DOHH2 (cell line): ENCODE data around the gene TOB1.
A peak's percentile ranks its signal among the peaks of the same experiment; 100 is the strongest.

Experiments used
- H3F3A ChIP-seq: fragments of 200-600 bp; sonication (generic), shearing (Covaris generic); 2 replicates; pipeline ENCODE4 v1.6.0; 2016; ENCODE audit warnings: antibody characterized with exemption, mild to moderate bottlenecking; ENCODE audit not compliant: control insufficient read depth, insufficient read depth
- H3K27ac ChIP-seq: fragments of 200-600 bp; sonication (generic); 2 replicates; pipeline ENCODE4 v1.5.1; 2014; ENCODE audit warnings: low read depth, mild to moderate bottlenecking, low read length, moderate library complexity
- H3K27me3 ChIP-seq: fragments of 200-600 bp; sonication (generic); 2 replicates; pipeline ENCODE4 v1.6.1; 2014; ENCODE audit warnings: mild to moderate bottlenecking, low read length, mixed read lengths; ENCODE audit not compliant: control insufficient read depth
- H3K36me3 ChIP-seq: fragments of 200-600 bp; sonication (generic); 2 replicates; pipeline ENCODE4 v1.6.1; 2014; ENCODE audit warnings: mild to moderate bottlenecking, low read length, moderate library complexity, mixed read lengths; ENCODE audit not compliant: control insufficient read depth
- H3K4me1 ChIP-seq: fragments of 200-600 bp; sonication (generic); 2 replicates; pipeline ENCODE4 v1.6.1; 2014; ENCODE audit warnings: mild to moderate bottlenecking, low read length, mixed read lengths; ENCODE audit not compliant: control insufficient read depth
- H3K4me2 ChIP-seq: fragments of 200-600 bp; sonication (generic); 2 replicates; pipeline ENCODE4 v1.6.0; 2014; ENCODE audit warnings: mild to moderate bottlenecking, low read length, moderate library complexity
- H3K4me3 ChIP-seq: fragments of 200-600 bp; sonication (generic); 2 replicates; pipeline ENCODE4 v1.5.1; 2014; ENCODE audit warnings: mild to moderate bottlenecking, low read length, mixed read lengths
- H3K79me2 ChIP-seq: fragments of 200-600 bp; sonication (generic); 2 replicates; pipeline ENCODE4 v1.6.1; 2014; ENCODE audit warnings: mild to moderate bottlenecking, low read length, mixed read lengths; ENCODE audit not compliant: control insufficient read depth
- H3K9me2 ChIP-seq: fragments of 200-600 bp; sonication (generic); replicated peaks from 2 replicates; pipeline ENCODE4 v1.6.1; 2014; ENCODE audit warnings: mild to moderate bottlenecking, low read length, mixed read lengths; ENCODE audit not compliant: control insufficient read depth
- H3K9me3 ChIP-seq: fragments of 200-600 bp; sonication (generic); 2 replicates; pipeline ENCODE4 v1.6.1; 2014; ENCODE audit warnings: antibody characterized with exemption, low read length, mixed read lengths; ENCODE audit not compliant: control insufficient read depth, insufficient read depth
- H4K20me1 ChIP-seq: fragments of 200-600 bp; sonication (generic); 2 replicates; pipeline ENCODE4 v1.6.0; 2014; ENCODE audit warnings: low read depth, mild to moderate bottlenecking, antibody characterized with exemption, low read length, moderate library complexity; ENCODE audit not compliant: control insufficient read depth, insufficient read depth
- CTCF ChIP-seq: fragments of 200-600 bp; sonication (generic); IDR thresholded peaks from one replicate; pipeline ENCODE4 v1.5.1; 2014; ENCODE audit warnings: antibody characterized with exemption, mild to moderate bottlenecking, low read depth, low read length; ENCODE audit not compliant: poor library complexity, severe bottlenecking
- EZH2phosphoT487 ChIP-seq: fragments of 200-600 bp; sonication (generic); IDR thresholded peaks from 2 replicates; pipeline ENCODE4 v1.6.1; 2017; ENCODE audit warnings: borderline replicate concordance, mild to moderate bottlenecking, antibody characterized with exemption, low read length, moderate library complexity, mixed read lengths

TOB1 gene

GRCh38 chr17:50868602-50869001 is 2.4 kb upstream of the TOB1 start:
- Histone ChIP-seq H3K4me3 (peak overlapping the region; percentile 96), H3K36me3 (peaks cover 6% of the 10 kb centered on the region), H3K9me2 (no peaks in the 10 kb centered on the region), H3K4me2 (peak overlapping the region; percentile 99), H3K27me3 (no peaks in the 10 kb centered on the region), H4K20me1 (peaks cover 10% of the 10 kb centered on the region), H3F3A (peaks cover 3% of the 10 kb centered on the region), H3K79me2 (peaks cover 37% of the 10 kb centered on the region), H3K9me3 (no peaks in the 10 kb centered on the region), H3K4me1 (peaks cover 40% of the 10 kb centered on the region), H3K27ac (no peak overlapping the region)
- no peak for TF ChIP-seq EZH2phosphoT487
- TF ChIP-seq CTCF, result no peak

- H3K27ac ChIP-seq, result peak overlapping the region; percentile 97
- peak overlapping the region; percentile 99 for H3K4me2 ChIP-seq
Measured at GRCh38 chr17:50868140-50868438, 1.9 kb upstream of the TOB1 start.

GRCh38 chr17:50867363-50868139 is 1.4 kb upstream of the TOB1 start:
- peaks cover 40% of the 10 kb centered on the region for H3K4me1 ChIP-seq
- H3K27ac ChIP-seq, result peak overlapping the region; percentile 97
- no peaks in the 10 kb centered on the region for H3K27me3 ChIP-seq
- no peak for TF ChIP-seq CTCF
- no peak for TF ChIP-seq EZH2phosphoT487
- peak overlapping the region; percentile 96 for H3K4me3 ChIP-seq
- peaks cover 11% of the 10 kb centered on the region for H4K20me1 ChIP-seq
- H3K79me2 ChIP-seq, result peaks cover 45% of the 10 kb centered on the region
- H3K9me2 ChIP-seq, result no peaks in the 10 kb centered on the region
- H3K36me3 ChIP-seq, result peaks cover 16% of the 10 kb centered on the region
- H3F3A ChIP-seq, result peaks cover 3% of the 10 kb centered on the region
- no peaks in the 10 kb centered on the region for H3K9me3 ChIP-seq
- peak overlapping the region; percentile 99 for H3K4me2 ChIP-seq

More at GRCh38 chr17:50868140-50868438, 1.9 kb upstream of the TOB1 start:
- Histone ChIP-seq H3K9me3 (no peaks in the 10 kb centered on the region), H3K9me2 (no peaks in the 10 kb centered on the region), H3K27me3 (no peaks in the 10 kb centered on the region), H3F3A (peaks cover 3% of the 10 kb centered on the region), H3K4me1 (peaks cover 41% of the 10 kb centered on the region), H3K36me3 (peaks cover 11% of the 10 kb centered on the region), H4K20me1 (peaks cover 11% of the 10 kb centered on the region), H3K79me2 (peaks cover 42% of the 10 kb centered on the region), H3K4me3 (peak overlapping the region; percentile 96)
- TF ChIP-seq EZH2phosphoT487, result no peak
- no peak for TF ChIP-seq CTCF
